Measurements from ENCODE around the gene CAPN6. TPM values are rescaled to one million over a fixed set of nuclear protein-coding genes. Genes with fewer than 3 reads are reported as not detected.

Gene CAPN6
- total RNA-seq, 1 experiment from 2014 or later: 1.7 TPM

- no peak overlapping the region for H3K4me3 ChIP-seq (ENCODE audit: insufficient read depth, low read depth, low read length)
- H3K27me3 ChIP-seq (ENCODE audit: control insufficient read depth, insufficient read depth, low read length): no peaks in the 10 kb centered on the region
- H3K36me3 ChIP-seq (replicated peaks; ENCODE audit: control insufficient read depth, insufficient read depth, low read length): no peaks in the 10 kb centered on the region
- no peak for DNase-seq
Measured at GRCh38 chrX:111259559-111259958, 10.7 kb downstream of the CAPN6 start.

- no peaks in the 10 kb centered on the region for H3K27me3 ChIP-seq (ENCODE audit: control insufficient read depth, insufficient read depth, low read length)
- H3K4me3 ChIP-seq (ENCODE audit: insufficient read depth, low read depth, low read length): no peak overlapping the region
- no peaks in the 10 kb centered on the region for H3K36me3 ChIP-seq (replicated peaks; ENCODE audit: control insufficient read depth, insufficient read depth, low read length)
- no peak for DNase-seq
Measured at GRCh38 chrX:111257733-111258132, 12.6 kb downstream of the CAPN6 start.

- H3K4me3 ChIP-seq (ENCODE audit: insufficient read depth, low read depth, low read length): no peak overlapping the region
- DNase-seq: no peak
- no peaks in the 10 kb centered on the region for H3K36me3 ChIP-seq (replicated peaks; ENCODE audit: control insufficient read depth, insufficient read depth, low read length)
- no peaks in the 10 kb centered on the region for H3K27me3 ChIP-seq (ENCODE audit: control insufficient read depth, insufficient read depth, low read length)
Measured at GRCh38 chrX:111254896-111255693, 15.2 kb downstream of the CAPN6 start.

DNA sequence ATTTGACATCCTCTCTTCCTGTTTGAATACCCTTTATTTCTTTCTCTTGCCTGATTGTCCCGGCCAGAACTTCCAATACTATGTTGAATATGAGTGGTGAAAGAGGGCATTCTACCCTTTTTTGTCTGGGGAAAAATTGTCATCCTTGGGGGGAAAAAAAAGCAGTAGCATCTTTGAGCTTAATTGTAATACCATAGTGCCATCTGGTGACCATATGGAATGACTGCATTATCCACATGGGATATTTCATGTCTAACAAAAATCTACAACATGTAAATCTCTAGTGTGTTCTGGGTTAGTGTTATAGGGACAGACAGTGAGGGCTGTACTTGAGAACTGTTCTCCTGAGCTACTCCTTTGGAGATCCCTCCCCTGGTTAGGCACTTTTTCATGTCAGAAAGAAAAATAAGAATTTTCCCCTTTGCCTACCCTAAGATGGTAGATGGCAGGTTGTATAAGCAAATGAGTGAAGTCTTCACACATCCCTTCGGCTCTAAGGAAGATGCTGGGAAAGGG lies 26.0 kb downstream of the CAPN6 start:
- Histone ChIP-seq H3K36me3 (replicated peaks; ENCODE audit: control insufficient read depth, insufficient read depth, low read length) (no peaks in the 10 kb centered on the region), H3K27me3 (ENCODE audit: control insufficient read depth, insufficient read depth, low read length) (no peaks in the 10 kb centered on the region), H3K4me3 (ENCODE audit: insufficient read depth, low read depth, low read length) (no peak overlapping the region)
- peak; percentile 36 for DNase-seq

DNA sequence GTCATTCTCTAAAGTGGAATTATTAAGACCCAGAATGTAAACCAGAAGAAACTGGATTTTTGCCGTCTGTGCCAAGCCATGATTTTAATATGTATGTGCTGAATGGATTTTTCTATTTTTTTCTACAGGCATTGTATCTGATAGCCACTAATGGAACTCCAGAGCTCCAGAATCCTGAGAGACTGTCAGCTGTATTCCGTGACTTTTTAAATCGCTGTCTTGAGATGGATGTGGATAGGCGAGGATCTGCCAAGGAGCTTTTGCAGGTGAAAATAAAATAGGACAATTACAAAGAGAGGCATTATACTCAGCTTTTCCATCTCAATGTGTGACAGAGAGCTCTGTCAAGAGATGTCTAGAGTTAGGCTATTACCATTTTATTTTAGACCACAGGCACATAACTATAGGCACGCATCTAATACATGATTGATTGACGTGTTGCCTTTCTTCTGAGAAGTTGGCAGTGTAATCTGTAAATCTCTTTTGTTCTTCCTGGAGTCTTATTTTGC lies 53.9 kb downstream of the CAPN6 start:
- DNase-seq: no peak
- H3K27me3 ChIP-seq (ENCODE audit: control insufficient read depth, insufficient read depth, low read length): no peaks in the 10 kb centered on the region
- H3K4me3 ChIP-seq (ENCODE audit: insufficient read depth, low read depth, low read length): no peak overlapping the region
- H3K36me3 ChIP-seq (replicated peaks; ENCODE audit: control insufficient read depth, insufficient read depth, low read length): no peaks in the 10 kb centered on the region

- Histone ChIP-seq H3K4me3 (ENCODE audit: insufficient read depth, low read depth, low read length) (no peak overlapping the region), H3K27me3 (ENCODE audit: control insufficient read depth, insufficient read depth, low read length) (no peaks in the 10 kb centered on the region), H3K36me3 (replicated peaks; ENCODE audit: control insufficient read depth, insufficient read depth, low read length) (no peaks in the 10 kb centered on the region)
- DNase-seq: no peak
Measured at GRCh38 chrX:111207851-111208250, 62.4 kb downstream of the CAPN6 start.

- H3K36me3 ChIP-seq (replicated peaks; ENCODE audit: control insufficient read depth, insufficient read depth, low read length): no peaks in the 10 kb centered on the region
- no peak for DNase-seq
- no peaks in the 10 kb centered on the region for H3K27me3 ChIP-seq (ENCODE audit: control insufficient read depth, insufficient read depth, low read length)
- H3K4me3 ChIP-seq (ENCODE audit: insufficient read depth, low read depth, low read length): no peak overlapping the region
Measured at GRCh38 chrX:111200327-111200726, 70.0 kb downstream of the CAPN6 start.

DNA sequence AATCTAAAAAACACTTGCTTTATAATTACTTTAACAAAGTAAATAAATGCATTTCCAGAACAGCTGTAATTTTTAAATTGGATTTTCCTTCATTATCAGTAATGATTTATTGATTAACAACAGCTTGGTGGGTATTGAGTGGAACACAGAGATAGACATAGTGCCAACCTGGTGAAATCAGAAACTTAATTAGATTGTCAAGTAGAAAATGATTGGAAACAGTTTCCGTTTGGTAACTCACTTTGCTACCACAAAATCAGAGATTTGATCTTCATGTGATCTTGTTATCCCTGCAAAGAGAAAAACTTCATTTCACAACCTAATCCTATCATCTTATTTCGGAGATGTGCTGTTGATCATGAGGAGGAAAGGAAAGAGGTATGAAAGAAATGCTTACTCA lies 70.8 kb downstream of the CAPN6 start:
- DNase-seq: no peak

More for the DNA sequence above, 70.8 kb downstream of the CAPN6 start:
- Histone ChIP-seq H3K27me3 (ENCODE audit: control insufficient read depth, insufficient read depth, low read length) (no peaks in the 10 kb centered on the region), H3K36me3 (replicated peaks; ENCODE audit: control insufficient read depth, insufficient read depth, low read length) (no peaks in the 10 kb centered on the region), H3K4me3 (ENCODE audit: insufficient read depth, low read depth, low read length) (no peak overlapping the region)

Other genes with a start within 250 kb of the CAPN6 start
- gene PAK3, start 174.3 kb downstream of the CAPN6 start, total RNA-seq (2014; rRNA removed; shearing (Covaris generic)): 1.8 and 2.0 TPM in 2 replicates
- gene DCX, start 141.7 kb upstream of the CAPN6 start, total RNA-seq (2014; rRNA removed; shearing (Covaris generic)): 1.4 and 2.1 TPM in 2 replicates
- 0.17 and 0.30 TPM in 2 replicates for gene SERTM2, start 241.2 kb upstream of the CAPN6 start, total RNA-seq (2014; rRNA removed; shearing (Covaris generic))